Lung (tissue), 12 donors: Measurements from ENCODE around the gene COQ4. TPM values are rescaled to one million over a fixed set of nuclear protein-coding genes. Genes with fewer than 3 reads are reported as not detected.

ENCODE experiments used
- ATAC-seq: fragments of 200-7000 bp; cut with Tn5 transposase; one replicate; pipeline ENCODE4 v1.9.1; 2020; ENCODE audit warnings: moderate number of reproducible peaks; ENCODE audit not compliant: insufficient read depth, low FRiP score
- DNase-seq, 3 donors: peaks; one replicate each; pipeline ENCODE4 v3.0.0-alpha.2; 2013 to 2017
- H3K27ac ChIP-seq, 2 donors: one replicate each; pipeline ENCODE4 v1.5.1; 2013; ENCODE audit warnings: mild to moderate bottlenecking in 2 of 2, moderate library complexity in 2 of 2, control low read depth in 1 of 2, inconsistent platforms in 1 of 2, low read depth in 1 of 2, low read length in 1 of 2
- H3K27me3 ChIP-seq, 3 donors: one replicate each; pipeline ENCODE4 v1.5.1; 2013; ENCODE audit warnings: low read length in 2 of 3; ENCODE audit not compliant: control insufficient read depth in 3 of 3, insufficient read depth in 3 of 3
- H3K36me3 ChIP-seq, 4 donors: one replicate each; pipeline ENCODE4 v1.5.1; 2013; ENCODE audit warnings: low read length in 4 of 4, mild to moderate bottlenecking in 1 of 4, moderate library complexity in 1 of 4; ENCODE audit not compliant: control insufficient read depth in 4 of 4, insufficient read depth in 4 of 4
- H3K4me1 ChIP-seq, 5 donors: one replicate each; pipeline ENCODE4 v1.5.1; 2013; ENCODE audit warnings: low read length in 5 of 5, mild to moderate bottlenecking in 2 of 5, moderate library complexity in 1 of 5; ENCODE audit not compliant: control insufficient read depth in 5 of 5, insufficient read depth in 5 of 5
- H3K4me3 ChIP-seq: one replicate; pipeline ENCODE4 v1.5.1; 2013; ENCODE audit warnings: mild to moderate bottlenecking, control low read depth, moderate library complexity
- H3K9ac ChIP-seq, 2 donors: one replicate each; pipeline ENCODE4 v1.5.1; 2013; ENCODE audit warnings: low read length in 2 of 2, control low read depth in 1 of 2; ENCODE audit not compliant: insufficient read depth in 1 of 2
- H3K9me3 ChIP-seq, 4 donors: one replicate each; pipeline ENCODE4 v1.5.1; 2013; ENCODE audit warnings: low read length in 3 of 4, mild to moderate bottlenecking in 1 of 4, moderate library complexity in 1 of 4; ENCODE audit not compliant: control insufficient read depth in 4 of 4, insufficient read depth in 3 of 4
- WGBS, 2 donors: extraction: QIAGEN DNeasy Blood & Tissue Kit; methylation state at CpG; one replicate each; pipeline ENCODE4 v1.1.7; 2013; 5-methylcytosine and 5-hydroxymethylcytosine counted together
- polyA plus RNA-seq, 2 donors: library from polyadenylated mRNA; stranded (reverse); fragments of 200-250 nt; gene quantifications; one replicate each; pipeline ENCODE4 v1.2.1, GENCODE V29; 2013
- total RNA-seq, 2 donors: library from RNA; depleted of rRNA in 1 of 2; stranded (reverse); fragments of >200 nt in 1 of 2; gene quantifications; one replicate each; pipeline ENCODE4 v1.2.1, GENCODE V29; 2014 to 2021
- TF ChIP-seq, protein P1 (sequence below): IDR thresholded peaks from 2 replicates; pipeline ENCODE4 v1.5.1; 2012; ENCODE audit warnings: mild to moderate bottlenecking; ENCODE audit errors: control extremely low read depth, extremely low read depth
- donor health status: control.
- donor health status: control.
- donor health status: Bipolar disorder and iron deficiency.
- donor health status: healthy.
- donor health status: DM: yes; HTN: yes; CAD: no.

COQ4 gene
- total and polyA plus RNA-seq, 4 donors, result 32.4 to 63.8 (median 49.1) TPM

DNA sequence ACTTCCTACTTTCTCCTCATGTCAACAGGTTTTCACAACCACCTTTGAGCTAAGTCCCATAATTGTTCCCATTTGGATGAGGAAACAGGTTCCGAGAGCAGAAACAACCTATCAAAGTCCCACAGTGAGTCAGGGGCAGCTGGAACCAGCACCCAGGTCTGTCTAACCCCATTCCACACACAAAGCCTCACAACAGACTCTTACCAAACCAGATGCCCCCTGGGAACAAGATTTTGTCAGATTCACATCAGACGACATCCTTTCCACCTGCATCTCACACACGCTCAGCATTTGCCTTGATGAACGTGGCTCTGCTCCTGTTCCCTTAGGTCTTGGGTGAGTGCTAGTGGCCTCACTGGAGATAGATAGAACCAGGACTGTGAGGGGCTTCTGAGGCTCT is 29.5 kb upstream of the COQ4 start:
- Histone ChIP-seq H3K4me1 (peaks cover 0 to 5% (median 0%) of the 10 kb centered on the region in 5 donors), H3K9ac (no peak overlapping the region), H3K9me3 (no peaks in the 10 kb centered on the region), H3K27ac (no peak overlapping the region), H3K4me3 (no peak overlapping the region), H3K36me3 (peaks cover 0 to 6% (median 1%) of the 10 kb centered on the region in 4 donors), H3K27me3 (no peaks in the 10 kb centered on the region)
- TF ChIP-seq, protein P1, sequence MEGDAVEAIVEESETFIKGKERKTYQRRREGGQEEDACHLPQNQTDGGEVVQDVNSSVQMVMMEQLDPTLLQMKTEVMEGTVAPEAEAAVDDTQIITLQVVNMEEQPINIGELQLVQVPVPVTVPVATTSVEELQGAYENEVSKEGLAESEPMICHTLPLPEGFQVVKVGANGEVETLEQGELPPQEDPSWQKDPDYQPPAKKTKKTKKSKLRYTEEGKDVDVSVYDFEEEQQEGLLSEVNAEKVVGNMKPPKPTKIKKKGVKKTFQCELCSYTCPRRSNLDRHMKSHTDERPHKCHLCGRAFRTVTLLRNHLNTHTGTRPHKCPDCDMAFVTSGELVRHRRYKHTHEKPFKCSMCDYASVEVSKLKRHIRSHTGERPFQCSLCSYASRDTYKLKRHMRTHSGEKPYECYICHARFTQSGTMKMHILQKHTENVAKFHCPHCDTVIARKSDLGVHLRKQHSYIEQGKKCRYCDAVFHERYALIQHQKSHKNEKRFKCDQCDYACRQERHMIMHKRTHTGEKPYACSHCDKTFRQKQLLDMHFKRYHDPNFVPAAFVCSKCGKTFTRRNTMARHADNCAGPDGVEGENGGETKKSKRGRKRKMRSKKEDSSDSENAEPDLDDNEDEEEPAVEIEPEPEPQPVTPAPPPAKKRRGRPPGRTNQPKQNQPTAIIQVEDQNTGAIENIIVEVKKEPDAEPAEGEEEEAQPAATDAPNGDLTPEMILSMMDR, result no peak
- WGBS, 2 donors, result 88 to 91% methylated on average over 4 of the region's 4 CpGs
- DNase-seq (no peak), ATAC-seq (no peak)

DNA sequence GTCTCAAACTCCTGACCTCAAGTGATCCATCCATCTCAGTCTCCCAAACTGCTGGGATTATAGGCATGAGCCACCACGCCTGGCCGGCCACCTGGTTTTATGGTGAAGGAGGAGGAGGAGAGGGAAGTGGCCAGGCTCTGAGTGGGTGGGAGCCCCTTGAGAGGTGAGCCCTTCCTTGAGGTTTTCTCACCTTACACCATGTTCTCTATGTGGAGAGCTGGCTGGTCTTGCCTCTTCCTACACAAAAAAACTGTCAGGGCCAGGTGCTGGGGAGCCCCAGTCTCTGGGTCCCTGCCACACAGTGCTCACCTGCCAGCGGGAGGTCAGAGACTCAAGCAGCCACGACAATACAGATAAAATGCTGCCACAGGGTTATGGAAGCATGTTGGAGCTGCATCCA is 28.5 kb upstream of the COQ4 start:
- no peak for ATAC-seq
- no peak overlapping the region for H3K4me3 ChIP-seq
- peaks cover 0 to 5% (median 0%) of the 10 kb centered on the region in 5 donors for H3K4me1 ChIP-seq
- H3K9ac ChIP-seq, result no peak overlapping the region
- H3K27me3 ChIP-seq, result no peaks in the 10 kb centered on the region
- TF ChIP-seq, protein P1, result no peak
- 88 to 89% methylated on average over 4 of the region's 4 CpGs for WGBS, 2 donors
- no peak overlapping the region for H3K27ac ChIP-seq
- DNase-seq, result no peak
- H3K36me3 ChIP-seq, result no peaks in the 10 kb centered on the region
- H3K9me3 ChIP-seq, result no peaks in the 10 kb centered on the region

DNA sequence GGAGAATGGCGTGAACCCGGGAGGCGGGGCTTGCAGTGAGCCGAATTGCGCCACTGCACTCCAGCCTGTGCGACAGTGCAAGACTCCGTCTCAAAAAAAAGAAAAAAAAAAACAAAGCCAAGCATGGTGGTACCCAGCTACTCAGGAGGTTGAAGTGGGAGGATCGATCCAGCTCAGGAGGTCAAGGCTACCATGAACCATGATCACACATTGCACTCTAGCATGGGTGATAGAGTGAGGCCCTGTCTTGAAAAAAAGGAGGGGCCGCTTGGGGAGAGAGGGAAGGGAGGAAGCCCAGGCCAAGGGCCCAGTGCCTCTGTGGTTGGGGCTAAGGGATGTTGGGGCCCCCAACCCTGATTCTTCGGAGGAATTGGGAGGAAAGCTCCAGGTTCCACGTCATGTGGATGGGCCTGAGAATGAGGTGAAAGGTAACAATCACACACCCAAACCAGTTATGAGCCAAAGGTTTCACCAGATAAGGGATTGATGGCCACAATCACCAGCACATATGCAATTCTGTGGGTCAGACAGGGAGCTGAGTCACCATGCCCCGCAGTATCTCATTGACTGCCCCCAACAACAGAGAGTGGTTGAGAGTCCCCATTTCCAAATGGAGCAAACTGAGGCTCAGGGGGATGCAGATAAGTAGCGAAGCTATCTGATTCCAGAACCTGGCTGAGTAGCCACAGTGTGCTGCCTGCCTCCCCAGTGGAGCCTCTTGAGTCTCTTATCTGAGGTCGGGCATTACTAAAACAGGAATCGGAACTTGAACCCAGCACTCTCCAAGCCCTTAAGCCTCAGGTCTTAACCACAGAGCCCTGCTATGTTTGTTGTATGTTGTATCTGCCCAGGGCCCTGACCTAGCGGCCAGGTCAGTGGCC is 26.1 kb upstream of the COQ4 start:
- ATAC-seq, result no peak
- WGBS, 2 donors, result 85 to 88% methylated on average over 14 to 16 of the region's 16 CpGs
- Histone ChIP-seq H3K9me3 (no peaks in the 10 kb centered on the region), H3K36me3 (no peaks in the 10 kb centered on the region), H3K4me1 (peaks cover 0 to 5% (median 0%) of the 10 kb centered on the region in 5 donors), H3K4me3 (no peak overlapping the region), H3K27ac (no peak overlapping the region), H3K9ac (no peak overlapping the region), H3K27me3 (no peaks in the 10 kb centered on the region)
- TF ChIP-seq, protein P1, result no peak
- DNase-seq, result no peak
